Endothelial cell of umbilical vein (primary cell): ENCODE data around the gene LRRC71. TPM values are rescaled to one million over a fixed set of nuclear protein-coding genes. Genes with fewer than 3 reads are reported as not detected.

Experiments used
- BruUV-seq: library from RNA; stranded (reverse); fragments of 400-500 nt; replicated peaks from 2 replicates; lab custom pipeline; 2021; lab: Mats Ljungman, UMichigan
- CTCF ChIA-PET: fragments of 300-600, 350-600 bp; sonication (Branson Sonifier 250); formaldehyde crosslinking; loops from one replicate; lab custom pipeline; 2021; ENCODE audit warnings: antibody characterized with exemption, inconsistent platforms; lab: Charles Lee
- POLR2A ChIA-PET: fragments of 300-600, 350-600 bp; sonication (Branson Sonifier 250); formaldehyde crosslinking; loops from one replicate; lab custom pipeline; 2021; ENCODE audit warnings: antibody characterized with exemption, inconsistent platforms; lab: Charles Lee
- DNase-seq: peaks from one replicate; pipeline ENCODE4 v3.0.0-alpha.2; 2011; ENCODE audit warnings: low read depth, low spot score
- FAIRE-seq: peaks from 2 replicates; lab custom pipeline; 2011; peaks lifted over from hg19 to GRCh38; lab: Jason Lieb, UNC
- H2AFZ ChIP-seq: 2 replicates; pipeline ENCODE4 v1.6.0; 2012; ENCODE audit warnings: low read depth, low read length, control low read depth, inconsistent platforms
- H3K27ac ChIP-seq: 2 replicates; pipeline ENCODE4 v1.5.1; 2011; ENCODE audit warnings: low read depth, mild to moderate bottlenecking, control low read depth, low read length, moderate library complexity; ENCODE audit not compliant: insufficient read depth
- H3K27me3 ChIP-seq, 2 experiments: 2 replicates each; pipeline versions ENCODE4 v1.6.0 to v1.6.1; 2011; ENCODE audit warnings: low read length in 2 of 2, mixed read lengths in 1 of 2; ENCODE audit not compliant: control insufficient read depth in 2 of 2, insufficient read depth in 2 of 2
- H3K36me3 ChIP-seq, 2 experiments: 2 replicates in 1 of 2; 3 replicates in 1 of 2; pipeline ENCODE4 v1.5.1; 2011; ENCODE audit warnings: low read length in 2 of 2, mild to moderate bottlenecking in 1 of 2, moderate library complexity in 1 of 2; ENCODE audit not compliant: control insufficient read depth in 2 of 2, insufficient read depth in 2 of 2; ENCODE audit errors: extremely low read depth in 1 of 2
- H3K4me1 ChIP-seq: 3 replicates; pipeline ENCODE4 v1.5.1; 2011; ENCODE audit warnings: mild to moderate bottlenecking, low read length; ENCODE audit not compliant: control insufficient read depth, insufficient read depth; ENCODE audit errors: extremely low read depth
- H3K4me2 ChIP-seq: 2 replicates; pipeline ENCODE4 v1.6.1; 2011; ENCODE audit warnings: low read length, control low read depth, mixed read lengths; ENCODE audit not compliant: insufficient read depth
- H3K4me3 ChIP-seq, 3 experiments: fragments of 200-600 bp in 1 of 3; sonication (generic), shearing (Covaris generic) in 1 of 3; replicated peaks in 1 of 3; 2 replicates each; pipeline ENCODE4 v1.5.1; 2011 to 2016; ENCODE audit warnings: control low read depth in 3 of 3, low read length in 3 of 3, mild to moderate bottlenecking in 2 of 3, inconsistent platforms in 1 of 3, low read depth in 1 of 3, moderate library complexity in 1 of 3; ENCODE audit not compliant: insufficient read depth in 1 of 3
- H3K79me2 ChIP-seq: 2 replicates; pipeline ENCODE4 v1.6.0; 2012; ENCODE audit warnings: low read length, inconsistent platforms; ENCODE audit not compliant: control insufficient read depth, insufficient read depth
- H3K9ac ChIP-seq: replicated peaks from 2 replicates; pipeline ENCODE3; 2011; ENCODE audit warnings: low read length, control low read depth; ENCODE audit not compliant: insufficient read depth; ENCODE audit errors: extremely low read depth
- H3K9me1 ChIP-seq: replicated peaks from 3 replicates; pipeline ENCODE4 v1.6.0; 2011; ENCODE audit warnings: mild to moderate bottlenecking, low read length; ENCODE audit not compliant: control insufficient read depth, insufficient read depth; ENCODE audit errors: extremely low read depth
- H3K9me3 ChIP-seq: replicated peaks from 2 replicates; pipeline ENCODE4 v1.5.1; 2012; ENCODE audit warnings: low read length, inconsistent platforms; ENCODE audit not compliant: control insufficient read depth, insufficient read depth
- H4K20me1 ChIP-seq: replicated peaks from 2 replicates; pipeline ENCODE3; 2011; ENCODE audit warnings: mild to moderate bottlenecking, low read length; ENCODE audit not compliant: control insufficient read depth, insufficient read depth; ENCODE audit errors: extremely low read depth
- FOS ChIP-seq: IDR thresholded peaks from 2 replicates; pipeline ENCODE4 v1.6.1; 2011; ENCODE audit warnings: mild to moderate bottlenecking, low read length, moderate library complexity, borderline replicate concordance; ENCODE audit not compliant: insufficient read depth
- GATA2 ChIP-seq: IDR thresholded peaks from 2 replicates; pipeline ENCODE4 v1.7.0; 2011; ENCODE audit warnings: low read depth, mild to moderate bottlenecking, moderate library complexity, mixed read lengths, low read length; ENCODE audit not compliant: insufficient read length, insufficient read depth
- JUN ChIP-seq: IDR thresholded peaks from 2 replicates; pipeline ENCODE4 v1.6.1; 2011; ENCODE audit warnings: borderline replicate concordance, low read depth; ENCODE audit not compliant: insufficient read length, insufficient read depth
- MAX ChIP-seq: IDR thresholded peaks from 2 replicates; pipeline ENCODE4 v1.6.1; 2011; ENCODE audit not compliant: insufficient read depth, insufficient read length
- MYC ChIP-seq: IDR thresholded peaks from one replicate; pipeline ENCODE4 v1.6.1; 2011; ENCODE audit warnings: mild to moderate bottlenecking, low read depth, low read length
- POLR2A ChIP-seq: IDR thresholded peaks from 2 replicates; pipeline ENCODE4 v1.6.1; 2012; ENCODE audit warnings: low read depth, mild to moderate bottlenecking, control low read depth, low read length
- dilution Hi-C: fragments of 300-500 bp; cut with MboI; formaldehyde crosslinking; loops from one replicate; pipeline ENCODE4 v1.15.0; 2019; ENCODE audit warnings: low sequenced_read_pairs; ENCODE audit not compliant: extremely low pct_ligation_motif_present
- intact Hi-C: fragments of 100-400 bp; cut with micrococcal nuclease; formaldehyde crosslinking; loops from one replicate; pipeline ENCODE4 v1.10.0; 2022
- polyA plus RNA-seq, 4 experiments: library from polyadenylated mRNA; depleted of rRNA in 3 of 4; stranded (reverse) in 3 of 4; unstranded in 1 of 4; fragments of >200 nt; gene quantifications; 2 replicates each; pipeline versions ENCODE4 v1.2.1 to v1.2.3, GENCODE V29; 2011 to 2012; ENCODE audit warnings: missing spikeins in 1 of 4
- total RNA-seq: library from RNA; stranded (reverse); gene quantifications from 2 replicates; pipeline ENCODE4 v1.2.3, GENCODE V29; 2021
- TF ChIP-seq, protein P1 (sequence below), 2 donors: IDR thresholded peaks; 1 replicate in 1 of 2; 2 replicates in 1 of 2; pipeline ENCODE4 v1.5.1; 2011; ENCODE audit warnings: low read length in 2 of 2, mild to moderate bottlenecking in 2 of 2, moderate library complexity in 2 of 2, control low read depth in 1 of 2, inconsistent platforms in 1 of 2, low read depth in 1 of 2; ENCODE audit not compliant: insufficient read depth in 1 of 2; ENCODE audit errors: extremely low read depth in 1 of 2

The LRRC71 gene
- total and polyA plus RNA-seq, 2 donors (not counting 3 experiments of a cell fraction or from before 2014, with no cell fraction given), result 0.35 to 0.66 TPM

DNA sequence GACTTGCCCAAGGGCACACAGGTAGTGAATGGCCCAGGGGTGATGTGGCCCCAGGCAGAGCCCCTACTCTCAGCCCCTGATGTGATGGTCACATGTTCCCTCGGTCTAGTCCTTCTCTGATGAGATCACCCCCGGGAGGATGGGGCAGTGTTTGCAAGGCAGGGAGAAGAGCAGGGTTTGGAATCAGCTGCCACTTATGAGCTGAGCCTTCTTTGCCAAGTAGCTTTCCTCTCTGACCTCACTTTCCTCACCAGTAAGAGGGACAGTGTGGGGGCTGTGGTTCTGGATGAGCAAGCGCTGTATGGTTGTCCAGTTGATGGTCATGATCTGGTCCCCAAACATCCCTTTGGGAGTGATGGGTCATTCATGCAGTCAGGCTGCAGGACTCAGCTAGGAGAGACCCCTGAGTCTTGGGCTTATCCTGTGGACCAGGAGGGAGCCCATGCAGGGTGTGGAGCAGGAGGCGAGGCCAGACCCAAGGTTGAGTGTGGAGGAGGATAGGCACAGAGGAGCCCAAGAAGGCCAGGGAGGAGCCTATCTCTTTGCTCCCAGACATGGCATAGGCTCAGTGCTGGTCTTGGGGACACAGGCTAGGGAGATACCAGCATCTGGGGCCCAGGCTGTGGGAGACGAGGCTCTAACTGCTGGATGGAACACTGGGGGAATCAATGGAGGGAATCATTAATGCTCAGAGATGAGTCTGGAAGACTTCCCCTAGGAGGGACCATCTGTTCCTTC is 42.8 kb upstream of the LRRC71 start:
- Histone ChIP-seq H3K79me2 (no peaks in the 10 kb centered on the region), H3K27me3 (peaks cover 12 to 15% of the 10 kb centered on the region in 2 experiments), H3K27ac (no peak overlapping the region), H3K4me1 (peaks cover 17% of the 10 kb centered on the region), H3K9ac (no peak overlapping the region), H3K4me3 (no peak overlapping the region), H3K9me3 (no peaks in the 10 kb centered on the region), H3K9me1 (no peaks in the 10 kb centered on the region), H3K4me2 (no peak overlapping the region), H4K20me1 (no peaks in the 10 kb centered on the region), H2AFZ (no peak overlapping the region), H3K36me3 (no peaks in the 10 kb centered on the region)
- no peak for DNase-seq
- FAIRE-seq, result no peak
- ChIA-PET CTCF (interaction anchor here (1.4 to 1.9 kb wide), 3 partner anchors 10 to 84 kb away, joined by 3 to 13 read pairs (median 6); no protein-coding TSS in a partner anchor), POLR2A (no interaction called here)
- dilution Hi-C loops (no loop called here), intact Hi-C loops (no loop called here)
- no TSS peak for BruUV-seq
- TF ChIP-seq GATA2 (no peak), MYC (no peak), FOS (no peak), MAX (no peak), POLR2A (no peak), JUN (no peak)
- TF ChIP-seq, protein P1, sequence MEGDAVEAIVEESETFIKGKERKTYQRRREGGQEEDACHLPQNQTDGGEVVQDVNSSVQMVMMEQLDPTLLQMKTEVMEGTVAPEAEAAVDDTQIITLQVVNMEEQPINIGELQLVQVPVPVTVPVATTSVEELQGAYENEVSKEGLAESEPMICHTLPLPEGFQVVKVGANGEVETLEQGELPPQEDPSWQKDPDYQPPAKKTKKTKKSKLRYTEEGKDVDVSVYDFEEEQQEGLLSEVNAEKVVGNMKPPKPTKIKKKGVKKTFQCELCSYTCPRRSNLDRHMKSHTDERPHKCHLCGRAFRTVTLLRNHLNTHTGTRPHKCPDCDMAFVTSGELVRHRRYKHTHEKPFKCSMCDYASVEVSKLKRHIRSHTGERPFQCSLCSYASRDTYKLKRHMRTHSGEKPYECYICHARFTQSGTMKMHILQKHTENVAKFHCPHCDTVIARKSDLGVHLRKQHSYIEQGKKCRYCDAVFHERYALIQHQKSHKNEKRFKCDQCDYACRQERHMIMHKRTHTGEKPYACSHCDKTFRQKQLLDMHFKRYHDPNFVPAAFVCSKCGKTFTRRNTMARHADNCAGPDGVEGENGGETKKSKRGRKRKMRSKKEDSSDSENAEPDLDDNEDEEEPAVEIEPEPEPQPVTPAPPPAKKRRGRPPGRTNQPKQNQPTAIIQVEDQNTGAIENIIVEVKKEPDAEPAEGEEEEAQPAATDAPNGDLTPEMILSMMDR (IDR thresholded peaks at IDR 0.05; ENCODE audit: extremely low read depth in 1 of 2, insufficient read depth in 1 of 2, low read depth in 1 of 2, low read length in 2 of 2), result no peak
